Stromal cell of bone marrow (primary cell): Measurements from ENCODE around the gene SIPA1L2.

Source experiments
- DNase-seq: peaks from one replicate; pipeline ENCODE4 v3.0.0-alpha.2; 2012; ENCODE audit warnings: low read depth

SIPA1L2 gene

GRCh38 chr1:232630047-232630893, at the start of gene SIPA1L2:
SIPA1L2 (minus strand) TSS chr1:232630133; CDS start chr1:232515339, 114,794 bp downstream.
- DNase-seq, result peak; percentile 80

- DNase-seq, result no peak
Measured at GRCh38 chr1:232678185-232678886, 48.4 kb upstream of the SIPA1L2 start.

- DNase-seq, result no peak
Measured at GRCh38 chr1:232676307-232676706, 46.4 kb upstream of the SIPA1L2 start.

GRCh38 chr1:232675898-232676297, 46.0 kb upstream of the SIPA1L2 start:
- DNase-seq, result no peak

- DNase-seq, result no peak
Measured at GRCh38 chr1:232675260-232675659, 45.3 kb upstream of the SIPA1L2 start.

GRCh38 chr1:232673256-232673655, 43.3 kb upstream of the SIPA1L2 start:
- no peak for DNase-seq

GRCh38 chr1:232669981-232670747, 40.2 kb upstream of the SIPA1L2 start:
- DNase-seq, result no peak

GRCh38 chr1:232667778-232668165, 37.8 kb upstream of the SIPA1L2 start:
- no peak for DNase-seq

- DNase-seq, result no peak
Measured at GRCh38 chr1:232667094-232667777, 37.3 kb upstream of the SIPA1L2 start.

- DNase-seq, result no peak
Measured at GRCh38 chr1:232664844-232665777, 35.2 kb upstream of the SIPA1L2 start.

GRCh38 chr1:232662910-232663309, 33.0 kb upstream of the SIPA1L2 start:
- DNase-seq, result no peak

- DNase-seq, result no peak
Measured at GRCh38 chr1:232658386-232658785, 28.5 kb upstream of the SIPA1L2 start.

- DNase-seq, result no peak
Measured at GRCh38 chr1:232657426-232658005, 27.6 kb upstream of the SIPA1L2 start.

GRCh38 chr1:232655746-232656085, 25.8 kb upstream of the SIPA1L2 start:
- no peak for DNase-seq

- DNase-seq, result no peak
Measured at GRCh38 chr1:232655028-232655745, 25.3 kb upstream of the SIPA1L2 start.

- DNase-seq, result no peak
Measured at GRCh38 chr1:232653789-232654188, 23.9 kb upstream of the SIPA1L2 start.

GRCh38 chr1:232650845-232651244, 20.9 kb upstream of the SIPA1L2 start:
- no peak for DNase-seq

GRCh38 chr1:232650418-232650817, 20.5 kb upstream of the SIPA1L2 start:
- no peak for DNase-seq

GRCh38 chr1:232648316-232648715, 18.4 kb upstream of the SIPA1L2 start:
- DNase-seq, result no peak

- DNase-seq, result no peak
Measured at GRCh38 chr1:232644209-232644608, 14.3 kb upstream of the SIPA1L2 start.
